ENCODE data around the gene ACSBG1.

ACSBG1 gene, protein sequence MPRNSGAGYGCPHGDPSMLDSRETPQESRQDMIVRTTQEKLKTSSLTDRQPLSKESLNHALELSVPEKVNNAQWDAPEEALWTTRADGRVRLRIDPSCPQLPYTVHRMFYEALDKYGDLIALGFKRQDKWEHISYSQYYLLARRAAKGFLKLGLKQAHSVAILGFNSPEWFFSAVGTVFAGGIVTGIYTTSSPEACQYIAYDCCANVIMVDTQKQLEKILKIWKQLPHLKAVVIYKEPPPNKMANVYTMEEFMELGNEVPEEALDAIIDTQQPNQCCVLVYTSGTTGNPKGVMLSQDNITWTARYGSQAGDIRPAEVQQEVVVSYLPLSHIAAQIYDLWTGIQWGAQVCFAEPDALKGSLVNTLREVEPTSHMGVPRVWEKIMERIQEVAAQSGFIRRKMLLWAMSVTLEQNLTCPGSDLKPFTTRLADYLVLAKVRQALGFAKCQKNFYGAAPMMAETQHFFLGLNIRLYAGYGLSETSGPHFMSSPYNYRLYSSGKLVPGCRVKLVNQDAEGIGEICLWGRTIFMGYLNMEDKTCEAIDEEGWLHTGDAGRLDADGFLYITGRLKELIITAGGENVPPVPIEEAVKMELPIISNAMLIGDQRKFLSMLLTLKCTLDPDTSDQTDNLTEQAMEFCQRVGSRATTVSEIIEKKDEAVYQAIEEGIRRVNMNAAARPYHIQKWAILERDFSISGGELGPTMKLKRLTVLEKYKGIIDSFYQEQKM

DNA sequence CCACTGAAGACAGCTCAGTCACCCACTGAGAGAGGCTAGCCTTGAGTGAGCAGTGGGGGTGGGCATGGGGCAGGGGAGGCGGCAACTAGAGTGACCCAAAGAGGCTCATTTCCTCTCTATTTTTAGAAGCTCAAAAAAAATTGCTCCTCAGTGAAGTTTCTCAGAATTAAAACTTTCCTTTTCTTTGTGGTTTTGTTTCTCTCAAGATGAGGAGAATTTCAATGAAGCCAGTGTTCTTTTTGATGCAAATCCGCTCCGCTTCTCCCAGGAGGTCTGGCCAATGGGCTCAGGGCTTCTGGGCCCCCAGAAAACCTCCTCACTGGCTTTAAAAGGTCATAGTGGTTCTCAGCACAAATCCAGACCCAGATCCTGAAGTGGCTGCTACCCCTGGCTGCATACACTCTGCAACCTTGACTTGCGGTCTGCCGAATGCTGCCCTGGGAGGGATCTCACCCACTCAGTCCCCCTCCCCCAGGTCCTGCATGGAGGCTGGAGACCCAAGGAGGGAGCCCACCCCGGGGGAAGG, at the start of gene ACSBG1:
ACSBG1 (minus strand) TSS at position 51 of the 526 bp plus-strand sequence. CDS start 64 bp downstream, outside the sequence.
- no peak for DNase-seq

DNA sequence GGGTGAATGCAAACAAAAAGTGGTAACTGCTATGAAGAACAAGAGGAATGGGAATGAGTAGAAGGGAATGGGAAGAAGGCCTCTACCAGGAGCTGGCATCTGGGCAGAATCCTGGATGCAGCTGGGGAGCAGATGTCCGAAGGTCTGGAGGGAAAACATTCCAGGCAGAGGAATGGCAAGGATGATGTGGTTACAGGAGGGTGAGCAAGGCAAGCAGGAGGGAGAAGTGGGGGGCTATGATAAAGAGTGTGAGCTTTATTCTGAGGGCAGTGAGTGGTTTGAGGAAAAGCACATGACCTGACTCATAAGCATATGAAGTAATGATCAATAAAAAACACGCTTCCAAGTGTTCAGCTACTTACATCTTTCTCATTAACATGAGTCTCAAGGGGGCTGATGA, 48.0 kb upstream of the ACSBG1 start:
- no peak for DNase-seq

DNA sequence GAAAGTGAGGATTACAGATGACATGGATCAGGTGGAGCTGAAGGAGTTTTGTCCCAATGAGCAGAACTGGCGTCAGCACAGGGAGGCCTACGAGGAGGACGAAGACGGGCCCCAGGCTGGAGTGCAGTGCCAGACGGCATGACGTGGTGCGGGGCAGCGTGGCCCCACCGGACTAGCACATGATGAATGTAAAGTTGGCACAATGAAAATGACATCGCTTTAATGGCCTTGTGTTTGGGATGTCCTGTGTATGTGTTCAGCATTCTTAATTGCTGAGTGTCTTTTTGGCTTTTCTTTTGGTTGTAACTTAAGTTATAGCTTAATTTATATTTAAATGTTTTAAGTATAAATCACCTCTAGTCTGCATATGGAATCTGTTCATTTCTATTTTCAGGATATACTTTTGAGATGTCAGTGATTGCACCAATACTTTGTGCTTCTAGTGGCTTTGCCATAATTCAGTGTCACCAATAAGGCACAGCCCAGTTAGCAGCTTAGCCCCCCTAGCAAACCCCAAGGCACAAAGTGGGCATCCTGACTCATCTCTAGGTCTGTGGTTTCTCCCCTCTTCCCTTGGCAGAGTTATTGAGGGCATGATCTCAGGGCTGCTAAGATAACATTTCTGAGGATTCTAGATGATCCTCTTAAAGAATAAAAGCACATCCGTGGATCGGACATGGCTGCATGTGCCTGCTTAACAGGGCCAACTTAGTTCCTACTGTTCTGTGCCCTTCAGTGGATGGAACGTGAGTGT, 46.1 kb upstream of the ACSBG1 start:
- DNase-seq, result no peak

DNA sequence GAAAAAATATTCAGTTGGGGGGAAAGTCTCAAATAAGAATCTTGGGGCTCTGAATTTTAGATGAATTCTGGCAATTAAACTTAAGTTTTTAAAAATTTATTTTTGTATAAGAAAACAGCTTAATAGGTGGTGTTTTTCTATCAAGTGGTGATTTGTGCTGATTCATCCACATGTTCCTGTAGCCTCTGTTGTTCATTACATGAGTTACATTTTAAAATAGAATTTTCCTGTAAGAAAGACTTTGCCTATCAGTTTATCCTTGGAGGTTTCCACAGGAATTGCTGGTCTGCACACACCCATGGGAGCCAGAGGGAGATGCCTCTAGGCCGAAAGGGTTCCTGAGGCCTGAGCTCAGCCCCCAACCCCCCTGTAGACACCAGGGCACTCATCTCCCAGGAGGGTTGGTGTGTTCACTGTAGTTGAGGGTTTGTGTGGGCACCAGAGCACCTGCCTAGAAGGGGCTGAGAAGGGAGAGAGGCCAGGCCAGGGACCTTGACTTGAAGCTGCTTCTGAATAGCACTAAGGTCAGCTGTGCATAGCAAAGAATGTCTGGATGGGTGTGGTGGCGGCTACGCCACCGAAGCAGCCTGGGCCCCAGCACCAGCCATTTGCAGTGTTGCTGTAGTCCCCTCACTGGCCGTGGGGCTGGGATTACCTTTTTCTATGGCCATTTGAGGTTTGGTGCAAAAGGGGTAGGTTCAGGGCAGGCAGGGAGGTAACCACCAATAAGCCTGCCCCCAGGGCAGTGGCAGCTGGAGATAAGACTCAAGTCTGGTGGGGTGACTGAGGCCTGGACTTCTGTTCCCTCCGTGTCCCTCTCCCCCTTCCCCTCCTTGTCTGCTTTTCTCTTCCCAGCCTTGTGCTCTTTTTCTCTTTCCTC, 41.9 kb upstream of the ACSBG1 start:
- no peak for DNase-seq

DNA sequence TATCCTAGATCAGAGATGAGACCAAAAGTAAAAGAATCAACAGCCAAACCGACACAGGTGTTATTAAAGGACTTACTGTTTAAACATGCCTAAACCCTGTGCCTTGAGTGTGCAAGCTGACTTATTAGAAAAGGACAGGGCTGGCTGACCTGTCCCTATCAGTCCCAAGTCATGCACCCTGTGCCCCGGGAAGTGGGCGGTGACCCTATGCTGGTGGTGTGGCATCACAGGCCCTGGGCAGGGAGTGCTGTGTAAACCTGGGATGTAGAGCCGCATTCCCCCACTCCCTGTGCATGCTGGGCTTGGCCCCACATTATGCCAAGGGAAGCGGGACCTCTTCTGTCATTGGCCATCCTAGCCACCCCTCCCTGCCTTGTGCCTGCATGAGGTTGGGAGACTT, 40.6 kb upstream of the ACSBG1 start:
- no peak for DNase-seq

DNA sequence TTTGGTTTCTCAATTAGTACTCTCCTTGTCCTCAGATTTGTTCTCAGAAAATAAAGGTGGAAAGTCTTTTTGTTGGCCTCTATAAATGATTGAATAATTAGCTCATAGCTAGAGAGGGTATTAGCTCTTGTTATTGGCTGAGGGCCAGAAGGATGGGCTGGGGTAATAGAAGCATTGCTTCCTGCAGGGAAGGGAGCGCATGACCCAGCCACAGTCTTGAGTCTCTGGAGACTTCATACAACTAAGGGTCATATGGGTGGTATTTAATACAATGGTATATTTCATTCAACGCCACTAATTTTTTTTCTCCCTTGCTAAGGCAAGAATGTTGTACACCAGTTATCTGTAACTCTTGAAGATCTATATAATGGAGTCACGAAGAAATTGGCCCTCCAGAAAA, 38.4 kb upstream of the ACSBG1 start:
- DNase-seq, result no peak

DNA sequence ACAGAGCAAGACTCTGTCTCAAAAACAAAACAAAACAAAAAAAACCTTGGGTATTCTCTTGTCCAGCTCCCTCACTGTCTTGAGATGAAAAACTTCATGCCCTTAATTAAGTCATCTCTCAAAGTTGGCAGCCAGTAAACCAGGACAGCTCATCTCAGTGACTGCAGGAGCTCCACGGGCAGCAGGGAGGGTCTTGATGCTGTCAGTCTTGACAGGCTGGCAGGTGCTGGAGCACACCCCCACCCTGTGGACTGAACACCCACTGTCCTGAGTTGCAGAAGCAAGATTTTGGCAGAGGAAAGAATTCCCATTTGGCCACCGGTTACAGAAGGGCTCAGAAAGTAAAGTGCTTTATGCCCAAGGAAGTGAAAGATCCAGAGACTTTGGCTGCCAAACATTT, 38.0 kb upstream of the ACSBG1 start:
- no peak for DNase-seq

DNA sequence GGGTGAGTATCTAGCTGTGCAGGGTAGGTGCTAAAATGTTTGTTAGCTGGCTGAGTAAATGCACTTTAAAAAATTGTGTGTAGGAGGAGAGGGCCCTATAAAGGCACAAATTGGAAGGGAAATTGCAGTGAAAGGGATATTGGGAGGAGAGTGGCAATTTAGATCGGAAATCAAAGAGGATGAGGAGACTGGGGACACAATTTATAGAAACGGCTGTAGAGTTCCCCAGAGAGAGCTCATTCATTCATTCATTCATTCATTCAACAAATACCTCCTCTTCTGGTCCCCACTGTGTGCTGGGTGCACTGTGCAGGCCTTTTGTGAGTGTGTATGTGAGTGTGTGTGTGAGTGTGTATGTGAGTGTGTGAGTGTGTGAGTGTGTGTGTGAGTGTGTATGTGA, 32.4 kb upstream of the ACSBG1 start:
- DNase-seq, result no peak

DNA sequence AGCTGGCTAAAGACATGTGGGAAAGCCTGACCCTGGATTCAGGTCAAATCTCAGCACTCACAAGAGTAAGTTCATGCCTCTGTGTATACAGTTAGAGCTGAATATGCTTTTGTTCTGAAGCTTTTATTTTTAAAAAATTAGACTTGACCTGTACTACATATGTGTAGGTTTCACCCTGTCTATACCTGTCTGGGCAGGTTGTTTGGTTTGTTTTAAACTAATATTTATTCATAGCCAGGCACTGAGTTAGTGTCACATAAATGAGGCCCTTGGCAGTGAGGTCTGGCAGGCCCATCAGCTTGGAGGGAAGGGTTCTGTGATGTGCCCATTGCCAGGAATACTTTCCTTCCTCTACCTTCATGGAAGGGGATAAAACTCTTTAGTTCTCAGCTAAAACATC, 31.9 kb upstream of the ACSBG1 start:
- no peak for DNase-seq

DNA sequence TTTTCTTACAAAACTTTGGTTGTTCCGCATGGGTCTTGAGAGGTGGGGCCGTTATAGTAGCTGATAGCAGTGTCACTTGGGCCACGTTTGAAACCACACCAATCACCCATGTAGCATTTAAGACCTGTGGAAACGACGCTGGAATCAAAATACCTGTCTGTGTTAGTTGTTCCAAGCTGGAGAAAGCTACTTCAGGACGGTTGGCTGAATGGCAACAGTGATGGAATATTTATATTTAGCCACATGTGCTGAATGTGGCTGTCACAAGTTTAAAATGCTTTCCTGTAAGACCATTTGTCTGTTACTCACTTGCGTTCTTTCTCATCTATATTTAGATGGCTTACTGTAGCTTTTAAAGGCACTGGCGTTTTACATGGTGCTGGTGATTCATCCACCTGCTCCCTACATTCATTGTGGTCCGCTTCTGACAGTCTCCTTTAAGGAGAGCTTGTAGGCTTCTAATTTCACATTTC, 31.4 kb upstream of the ACSBG1 start:
- DNase-seq, result no peak

DNA sequence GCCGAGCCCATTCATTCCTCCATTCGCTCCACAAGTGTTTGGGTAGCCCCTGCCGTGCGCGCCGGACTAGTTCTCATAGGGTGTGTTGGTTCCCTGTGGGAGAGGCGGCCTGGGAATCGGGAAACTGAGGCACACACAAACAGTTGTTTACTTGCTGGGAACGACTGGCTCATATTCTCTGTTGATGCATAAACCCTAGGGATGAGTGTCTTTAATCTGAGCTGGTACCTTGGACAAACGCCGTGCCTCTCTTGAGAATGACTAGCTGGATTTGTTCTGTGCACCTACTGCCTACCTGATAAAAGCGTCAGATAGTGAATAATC, 30.7 kb upstream of the ACSBG1 start:
- DNase-seq, result peak; percentile 45

DNA sequence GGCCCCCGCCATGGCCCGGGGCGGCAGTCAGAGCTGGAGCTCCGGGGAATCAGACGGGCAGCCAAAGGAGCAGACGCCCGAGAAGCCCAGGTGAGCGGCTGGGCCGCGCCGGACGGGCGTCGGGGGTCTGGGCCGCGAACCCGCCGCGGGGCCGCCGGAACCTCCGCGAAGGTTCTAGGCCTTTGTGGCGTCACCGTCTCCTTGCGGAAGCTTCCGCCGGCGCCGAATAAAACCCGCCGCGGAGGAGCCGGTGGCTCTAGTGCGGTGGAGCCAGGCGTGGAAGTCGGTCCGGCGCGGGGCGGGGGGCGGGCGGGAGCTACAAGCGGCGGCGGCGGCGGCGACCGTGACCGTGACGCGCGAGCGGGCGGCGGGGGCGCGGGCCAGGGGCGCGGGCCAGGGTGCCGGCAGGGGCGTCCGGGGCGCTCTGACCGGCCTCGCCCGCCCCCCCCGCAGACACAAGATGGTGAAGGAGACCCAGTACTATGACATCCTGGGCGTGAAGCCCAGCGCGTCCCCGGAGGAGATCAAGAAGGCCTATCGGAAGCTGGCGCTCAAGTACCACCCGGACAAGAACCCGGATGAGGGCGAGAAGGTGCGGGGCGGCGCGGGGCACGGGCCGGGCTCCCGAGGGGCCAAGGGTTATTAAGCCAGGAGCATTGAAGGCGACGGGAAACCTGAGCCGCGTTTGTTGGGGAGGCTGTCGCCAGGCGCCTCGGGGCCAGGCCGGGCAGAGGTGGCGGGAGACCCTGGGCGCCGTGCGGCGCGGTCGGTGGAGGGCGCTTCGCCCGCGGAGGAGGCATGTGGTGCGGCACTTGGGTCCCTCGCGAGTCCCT, 30.2 kb upstream of the ACSBG1 start, which contains the start of gene DNAJA4:
DNAJA4 (plus strand) TSS at position 259 of the 833 bp plus-strand sequence; CDS start at position 461, 202 bp downstream.
- peak; percentile 79 for DNase-seq

DNA sequence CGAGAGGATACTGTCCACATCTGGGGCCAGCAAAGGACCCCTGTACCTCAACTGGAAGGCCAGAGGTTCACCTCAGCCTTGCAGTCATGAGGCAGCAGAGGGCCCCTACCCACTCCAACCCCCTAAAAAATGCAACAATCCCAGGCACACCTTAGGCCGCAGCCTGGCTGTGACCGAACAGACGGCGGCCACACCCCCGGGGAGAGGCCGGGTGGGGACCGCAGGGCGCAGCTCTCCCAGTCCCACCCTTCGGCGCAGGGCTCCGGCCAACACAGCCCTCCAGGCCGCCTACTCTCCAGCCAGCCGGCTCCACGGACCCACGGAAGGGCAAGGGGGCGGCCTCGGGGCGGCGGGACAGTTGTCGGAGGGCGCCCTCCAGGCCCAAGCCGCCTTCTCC, 29.5 kb upstream of the ACSBG1 start:
- no peak for DNase-seq

DNA sequence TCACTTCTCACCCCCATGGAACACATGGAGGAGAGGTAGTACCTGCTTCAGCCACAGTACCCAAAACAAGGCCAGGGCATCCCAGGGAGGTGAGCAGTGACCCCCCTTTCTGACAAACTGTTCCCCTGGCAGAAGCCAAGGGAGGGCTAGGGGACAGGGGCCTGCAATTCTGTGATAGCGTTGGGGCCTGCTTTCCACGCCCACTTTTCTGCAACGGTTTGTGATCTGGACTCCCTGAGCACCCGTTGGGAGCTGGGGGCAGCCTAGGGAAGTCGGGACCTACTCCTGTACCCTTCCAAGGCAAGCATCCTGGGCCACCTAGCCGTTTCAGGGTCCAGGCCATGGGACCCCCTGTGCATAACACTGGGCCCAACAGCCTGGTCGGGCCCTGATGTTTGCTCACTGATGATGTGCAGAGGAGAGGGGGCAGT, 29.0 kb upstream of the ACSBG1 start:
- no peak for DNase-seq

DNA sequence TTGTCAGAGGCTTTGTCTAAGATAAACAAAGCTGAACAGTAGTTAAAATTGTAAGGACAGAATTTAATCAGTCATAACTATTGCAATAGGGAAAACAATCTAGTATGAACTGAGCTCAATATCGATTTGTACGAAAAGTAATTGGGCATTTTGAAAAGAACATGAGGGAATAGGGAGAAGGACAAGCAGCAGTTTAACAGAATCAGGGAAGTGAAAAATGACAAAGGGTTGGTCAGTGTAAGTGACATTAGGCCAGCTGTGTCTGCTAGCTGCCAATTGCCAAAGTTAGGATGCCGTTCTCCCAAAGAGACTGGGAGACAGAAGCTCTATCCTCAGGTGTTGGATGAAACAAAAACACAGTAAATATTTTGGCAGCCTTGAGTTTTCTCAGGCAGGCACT, 26.7 kb upstream of the ACSBG1 start:
- DNase-seq, result no peak

DNA sequence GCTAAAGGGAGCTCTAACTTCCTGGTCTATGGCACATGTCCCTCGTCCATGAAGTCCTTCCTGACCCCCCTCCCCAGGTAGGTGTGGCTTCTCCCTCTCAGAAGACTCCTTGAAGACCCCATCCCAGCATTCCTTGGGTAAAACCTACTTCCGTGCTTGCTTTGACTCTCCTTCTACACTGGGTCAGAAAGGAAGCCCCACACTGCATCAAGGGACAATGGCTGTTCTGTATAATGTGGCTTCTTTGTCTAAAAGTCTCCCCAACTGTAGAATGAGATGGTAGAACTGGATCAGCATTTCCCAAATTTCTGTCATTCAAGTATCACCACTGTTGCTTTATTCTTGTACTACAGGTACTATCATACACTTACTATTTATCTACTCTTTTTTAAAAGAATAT, 26.1 kb upstream of the ACSBG1 start:
- DNase-seq, result no peak

DNA sequence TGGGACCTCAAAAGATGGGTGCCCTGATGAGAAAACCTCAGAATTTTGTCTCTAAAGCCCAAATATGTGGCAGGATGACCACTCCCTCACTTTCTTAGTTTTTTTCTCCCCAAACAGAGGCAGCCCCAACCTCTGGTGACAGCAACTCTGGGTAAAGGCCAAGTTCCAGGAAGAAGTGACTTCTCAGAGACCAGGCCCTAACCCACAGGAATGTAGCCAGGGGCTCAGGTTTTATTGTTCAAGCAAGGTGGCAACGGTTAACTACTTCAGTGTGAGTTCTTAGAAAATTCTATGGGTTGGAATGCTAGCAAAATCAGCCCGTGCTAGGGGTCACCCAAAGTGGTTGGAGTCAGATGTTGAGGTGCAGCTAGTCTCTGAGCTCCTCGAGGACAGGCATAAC, 24.9 kb upstream of the ACSBG1 start:
- no peak for DNase-seq

DNA sequence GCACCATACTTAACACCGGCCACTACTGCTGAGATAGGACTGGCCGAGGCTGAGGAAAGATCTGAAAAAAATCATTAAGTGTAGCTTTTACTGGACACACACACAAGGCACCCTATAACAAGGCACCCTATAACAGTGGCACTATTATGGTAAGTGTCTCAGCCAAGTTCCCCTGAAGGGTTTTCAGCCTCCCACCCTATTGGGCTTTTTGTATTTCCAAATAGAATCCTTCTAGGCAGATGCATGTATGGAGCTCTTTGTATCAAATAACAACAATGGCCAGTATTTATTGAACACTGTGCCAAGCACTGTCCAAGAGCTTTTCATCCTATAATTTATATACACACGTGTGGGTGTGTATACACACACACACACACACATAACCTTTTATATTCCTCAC, 23.3 kb upstream of the ACSBG1 start:
- no peak for DNase-seq

DNA sequence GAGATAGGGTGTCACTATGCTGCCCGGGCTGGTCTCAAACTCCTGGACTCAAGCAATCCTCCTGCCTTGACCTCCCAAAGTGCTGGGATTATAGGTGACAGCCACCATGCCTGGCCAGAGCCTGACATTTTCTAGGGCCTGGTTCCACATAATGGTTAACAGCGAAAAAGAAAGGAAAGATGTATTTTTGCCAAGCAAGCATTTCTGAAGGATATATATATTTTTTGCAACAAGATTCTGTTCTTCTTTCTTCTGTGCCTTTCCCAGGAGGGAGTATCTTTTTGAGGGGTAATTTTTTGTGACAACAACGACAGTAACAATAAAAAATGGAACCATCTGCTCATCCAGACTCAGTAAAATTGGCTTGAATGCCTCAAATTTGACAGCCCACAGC, 21.7 kb upstream of the ACSBG1 start:
- DNase-seq, result no peak

DNA sequence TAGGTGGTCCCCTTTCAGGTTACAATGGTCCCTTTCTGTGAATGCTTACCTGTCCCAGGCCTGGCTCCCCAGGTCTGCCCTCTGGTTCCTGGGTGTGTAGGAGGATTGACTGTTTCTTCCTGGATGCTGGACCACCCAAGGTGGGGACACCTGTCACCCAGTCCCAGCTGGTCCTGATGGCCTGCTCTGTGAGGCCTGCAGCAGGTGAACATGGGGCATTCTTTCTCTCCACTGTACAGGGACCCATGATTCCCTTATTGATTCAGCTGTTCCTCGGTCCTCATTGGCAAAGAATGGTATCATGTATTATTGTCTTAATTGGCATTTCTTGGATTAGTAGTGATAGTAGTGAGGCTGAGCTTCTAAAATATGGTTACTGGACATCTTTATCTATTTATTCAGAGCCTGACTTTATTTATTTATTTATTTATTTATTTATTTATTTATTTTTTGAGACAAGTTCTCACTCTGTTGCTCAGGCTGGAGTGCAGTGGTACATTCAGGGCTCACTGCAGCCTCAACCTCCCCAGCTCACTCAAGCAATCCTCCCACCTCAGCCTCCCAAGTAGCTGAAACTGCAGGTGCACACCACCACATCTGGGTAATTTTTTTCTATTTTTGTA, 21.2 kb upstream of the ACSBG1 start:
- no peak for DNase-seq

DNA sequence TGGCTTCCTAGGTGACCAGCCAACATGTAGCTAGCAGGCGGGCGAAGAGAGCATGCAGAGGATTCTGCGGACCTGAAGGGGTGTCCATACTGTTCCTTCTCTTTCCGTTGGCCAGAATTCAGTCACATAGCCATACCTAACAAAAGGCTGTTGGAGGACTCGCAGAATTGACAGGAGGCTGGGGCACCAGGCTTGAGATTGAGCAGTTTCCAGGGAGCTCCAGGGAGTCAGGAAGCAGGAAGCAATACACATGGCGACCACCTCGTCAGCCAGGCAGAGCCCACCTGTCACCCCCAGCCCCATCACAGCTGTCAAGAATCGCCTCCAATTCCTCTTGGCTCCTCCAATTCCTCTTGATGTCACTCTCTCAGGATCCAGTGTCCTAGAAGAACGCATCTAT, 16.8 kb upstream of the ACSBG1 start:
- DNase-seq, result no peak
